DND-41 (cell line): Measurements from ENCODE around the gene SYCN.

Source experiments
- ATAC-seq: fragments of 200-7000 bp; cut with Tn5 transposase; 3 replicates; pipeline ENCODE4 v1.9.1; 2021; ENCODE audit warnings: low read depth; ENCODE audit not compliant: insufficient read depth
- DNase-seq: peaks from one replicate; pipeline ENCODE4 v3.0.0-alpha.2; 2020
- H2AFZ ChIP-seq: 2 replicates; pipeline ENCODE4 v1.6.0; 2012; ENCODE audit warnings: low read depth, low read length
- H3K27ac ChIP-seq: 2 replicates; pipeline ENCODE4 v1.5.1; 2012; ENCODE audit warnings: low read length, inconsistent platforms
- H3K27me3 ChIP-seq: fragments of 200-600 bp; sonication (generic); 2 replicates; pipeline ENCODE4 v1.6.0; 2012; ENCODE audit warnings: low read length, mild to moderate bottlenecking, inconsistent platforms; ENCODE audit not compliant: insufficient read depth, poor library complexity
- H3K36me3 ChIP-seq: 2 replicates; pipeline ENCODE4 v1.5.1; 2012; ENCODE audit warnings: low read length, inconsistent platforms; ENCODE audit not compliant: insufficient read depth
- H3K4me1 ChIP-seq: 2 replicates; pipeline ENCODE4 v1.5.1; 2012; ENCODE audit warnings: mild to moderate bottlenecking, low read length; ENCODE audit not compliant: insufficient read depth
- H3K4me2 ChIP-seq: 2 replicates; pipeline ENCODE4 v1.6.0; 2012; ENCODE audit warnings: mild to moderate bottlenecking, moderate library complexity, low read length, inconsistent platforms; ENCODE audit not compliant: insufficient read depth
- H3K4me3 ChIP-seq, 2 experiments: fragments of 200-600 bp in 1 of 2; shearing (Covaris generic) in 1 of 2; 2 replicates each; pipeline ENCODE4 v1.5.1; 2012 to 2016; ENCODE audit warnings: inconsistent platforms in 2 of 2, low read length in 2 of 2, mild to moderate bottlenecking in 2 of 2, low read depth in 1 of 2, moderate library complexity in 1 of 2
- H3K79me2 ChIP-seq: 2 replicates; pipeline ENCODE4 v1.6.0; 2012; ENCODE audit warnings: low read length, inconsistent platforms; ENCODE audit not compliant: insufficient read depth
- H3K9ac ChIP-seq: 2 replicates; pipeline ENCODE4 v1.6.0; 2012; ENCODE audit warnings: low read depth, mild to moderate bottlenecking, inconsistent platforms, low read length, moderate library complexity
- H3K9me3 ChIP-seq: 2 replicates; pipeline ENCODE4 v1.5.1; 2012; ENCODE audit warnings: low read length, moderate library complexity, mild to moderate bottlenecking, inconsistent platforms; ENCODE audit not compliant: insufficient read depth, severe bottlenecking
- H4K20me1 ChIP-seq: 2 replicates; pipeline ENCODE4 v1.6.0; 2012; ENCODE audit warnings: low read length; ENCODE audit not compliant: insufficient read depth
- EZH2 ChIP-seq: IDR thresholded peaks from 3 replicates; pipeline ENCODE4 v1.6.1; 2012; ENCODE audit warnings: borderline replicate concordance, low read depth, mild to moderate bottlenecking, moderate library complexity, low read length, inconsistent platforms; ENCODE audit not compliant: severe bottlenecking
- TF ChIP-seq, protein P1 (sequence below): IDR thresholded peaks from 2 replicates; pipeline ENCODE4 v1.5.1; 2012; ENCODE audit warnings: borderline replicate concordance, low read length, moderate library complexity, mild to moderate bottlenecking; ENCODE audit not compliant: poor library complexity, severe bottlenecking; ENCODE audit errors: extremely low read depth

The SYCN gene

DNA sequence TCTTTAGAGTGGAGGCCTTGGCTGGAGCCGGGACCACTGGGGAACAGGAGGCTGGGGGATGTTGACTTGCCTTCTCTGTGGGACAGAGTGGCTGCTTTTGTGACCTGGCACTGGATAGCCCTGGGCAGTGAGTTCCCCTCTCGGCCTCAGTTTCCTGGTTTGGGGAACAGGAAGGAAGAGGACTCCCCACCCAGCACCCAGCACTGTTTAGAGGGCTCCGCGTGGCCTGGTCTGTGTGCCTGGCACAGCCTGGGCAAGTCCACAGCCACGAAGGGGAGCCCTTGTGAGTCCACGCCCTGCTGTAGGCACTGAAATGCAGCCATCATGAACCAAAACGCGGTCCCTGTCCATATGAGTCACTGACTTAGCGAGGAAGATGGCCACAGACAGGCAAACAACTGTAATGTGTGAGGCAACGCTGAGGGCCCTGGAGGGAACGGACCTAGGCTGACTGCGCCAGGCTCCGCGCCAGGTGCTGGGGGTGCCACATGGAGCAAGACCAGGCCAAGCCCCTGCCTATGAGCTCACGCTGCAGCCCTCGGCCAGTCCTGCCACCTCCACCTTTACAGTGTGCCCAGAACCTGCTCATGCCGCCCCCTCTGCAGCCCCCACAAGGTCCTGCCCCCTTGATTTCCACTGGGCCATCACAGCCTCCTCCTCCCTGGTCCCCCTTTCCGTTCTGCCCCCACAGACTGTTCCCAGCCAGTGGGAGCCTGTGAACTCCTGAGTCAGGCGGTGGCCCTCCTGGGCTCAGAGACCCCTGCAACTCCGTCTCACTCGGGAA is 43.0 kb downstream of the SYCN start:
- Histone ChIP-seq H3K4me3 (no peak overlapping the region), H3K9me3 (no peaks in the 10 kb centered on the region), H3K4me1 (no peaks in the 10 kb centered on the region), H4K20me1 (peaks cover 81% of the 10 kb centered on the region), H3K36me3 (peaks cover 9% of the 10 kb centered on the region; the same call in 1 of the 2 replicates), H2AFZ (no peak overlapping the region), H3K27ac (no peak overlapping the region), H3K79me2 (peaks cover 74% of the 10 kb centered on the region), H3K27me3 (no peaks in the 10 kb centered on the region), H3K4me2 (no peak overlapping the region), H3K9ac (no peak overlapping the region)
- TF ChIP-seq, protein P1, sequence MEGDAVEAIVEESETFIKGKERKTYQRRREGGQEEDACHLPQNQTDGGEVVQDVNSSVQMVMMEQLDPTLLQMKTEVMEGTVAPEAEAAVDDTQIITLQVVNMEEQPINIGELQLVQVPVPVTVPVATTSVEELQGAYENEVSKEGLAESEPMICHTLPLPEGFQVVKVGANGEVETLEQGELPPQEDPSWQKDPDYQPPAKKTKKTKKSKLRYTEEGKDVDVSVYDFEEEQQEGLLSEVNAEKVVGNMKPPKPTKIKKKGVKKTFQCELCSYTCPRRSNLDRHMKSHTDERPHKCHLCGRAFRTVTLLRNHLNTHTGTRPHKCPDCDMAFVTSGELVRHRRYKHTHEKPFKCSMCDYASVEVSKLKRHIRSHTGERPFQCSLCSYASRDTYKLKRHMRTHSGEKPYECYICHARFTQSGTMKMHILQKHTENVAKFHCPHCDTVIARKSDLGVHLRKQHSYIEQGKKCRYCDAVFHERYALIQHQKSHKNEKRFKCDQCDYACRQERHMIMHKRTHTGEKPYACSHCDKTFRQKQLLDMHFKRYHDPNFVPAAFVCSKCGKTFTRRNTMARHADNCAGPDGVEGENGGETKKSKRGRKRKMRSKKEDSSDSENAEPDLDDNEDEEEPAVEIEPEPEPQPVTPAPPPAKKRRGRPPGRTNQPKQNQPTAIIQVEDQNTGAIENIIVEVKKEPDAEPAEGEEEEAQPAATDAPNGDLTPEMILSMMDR: no peak
- TF ChIP-seq EZH2: no peak
- ATAC-seq: no peak
- no peak for DNase-seq

DNA sequence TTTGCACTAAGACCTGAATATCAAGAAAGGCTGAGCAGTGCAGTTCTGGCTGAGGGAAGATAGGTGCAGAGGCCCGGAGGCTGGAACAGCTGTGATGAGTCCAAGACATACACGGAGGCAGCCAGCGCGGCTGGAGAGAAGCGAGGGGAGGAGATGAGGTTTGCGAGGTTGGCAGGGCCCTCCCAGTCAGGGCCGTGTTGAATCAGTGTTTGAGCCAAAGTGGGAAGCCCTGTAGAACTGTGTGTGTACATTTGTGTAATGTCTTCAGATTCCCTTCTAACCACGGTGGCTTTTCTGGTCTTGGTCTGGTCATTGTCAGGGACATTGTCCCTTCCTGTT is 43.6 kb downstream of the SYCN start:
- H3K9me3 ChIP-seq: no peaks in the 10 kb centered on the region
- H3K79me2 ChIP-seq: peaks cover 75% of the 10 kb centered on the region
- no peak overlapping the region for H3K9ac ChIP-seq
- no peak overlapping the region for H2AFZ ChIP-seq
- H3K4me3 ChIP-seq: no peak overlapping the region
- no peak for TF ChIP-seq EZH2
- TF ChIP-seq, protein P1: no peak
- no peaks in the 10 kb centered on the region for H3K27me3 ChIP-seq
- peaks cover 82% of the 10 kb centered on the region for H4K20me1 ChIP-seq
- no peak overlapping the region for H3K4me2 ChIP-seq
- ATAC-seq: no peak
- H3K27ac ChIP-seq: no peak overlapping the region
- no peak for DNase-seq
- no peaks in the 10 kb centered on the region for H3K4me1 ChIP-seq
- H3K36me3 ChIP-seq: peaks cover 9% of the 10 kb centered on the region; the same call in 1 of the 2 replicates

DNA sequence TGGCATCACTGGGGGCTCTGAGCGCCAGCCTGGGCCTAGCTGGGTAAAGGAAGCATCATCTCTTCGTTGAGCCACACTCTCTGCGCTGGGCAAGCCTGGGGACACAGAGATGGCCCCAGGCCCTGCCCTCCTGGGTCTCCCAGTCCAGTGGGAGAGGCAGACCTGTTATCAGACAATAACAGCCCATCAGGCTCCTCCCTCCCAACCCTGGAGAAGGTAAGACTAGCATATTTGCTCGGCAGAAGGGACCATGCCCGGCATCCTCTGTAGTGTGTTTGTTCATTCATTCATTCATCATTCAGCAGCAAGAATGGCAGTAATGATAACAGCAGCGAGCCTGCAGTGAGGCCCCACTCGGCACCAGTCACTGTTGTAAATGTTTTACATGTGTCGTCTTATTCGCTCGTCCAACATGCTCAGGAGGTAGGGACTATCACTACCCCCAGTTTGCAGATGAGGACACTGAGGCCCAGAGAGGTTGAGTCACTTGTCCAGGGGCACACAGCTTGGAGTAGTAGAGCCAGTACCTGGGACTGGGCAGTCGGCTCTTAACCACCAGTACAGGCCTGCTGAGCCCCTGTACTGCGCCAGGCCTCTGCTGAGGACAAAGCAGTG is 45.3 kb downstream of the SYCN start:
- Histone ChIP-seq H3K79me2 (peaks cover 82% of the 10 kb centered on the region), H3K4me2 (no peak overlapping the region), H3K9me3 (no peaks in the 10 kb centered on the region), H4K20me1 (peaks cover 90% of the 10 kb centered on the region), H3K4me1 (no peaks in the 10 kb centered on the region), H3K36me3 (peaks cover 9% of the 10 kb centered on the region; the same call in 1 of the 2 replicates), H3K27ac (no peak overlapping the region), H3K4me3 (no peak overlapping the region), H2AFZ (no peak overlapping the region), H3K9ac (no peak overlapping the region), H3K27me3 (no peaks in the 10 kb centered on the region)
- DNase-seq (no peak), ATAC-seq (no peak)
- TF ChIP-seq, protein P1: no peak
